GM10266 (cell line): Measurements from ENCODE around the gene PLEKHG2.

ENCODE experiments used
- DNase-seq: peaks from one replicate; pipeline ENCODE4 v3.0.0; 2012; ENCODE audit errors: extremely low spot score
- CTCF ChIP-seq: IDR thresholded peaks from 2 replicates; pipeline ENCODE4 v1.5.1; 2012; ENCODE audit warnings: mild to moderate bottlenecking, low read depth; ENCODE audit not compliant: control insufficient read depth, insufficient read depth; ENCODE audit errors: missing control alignments

The PLEKHG2 gene

DNA sequence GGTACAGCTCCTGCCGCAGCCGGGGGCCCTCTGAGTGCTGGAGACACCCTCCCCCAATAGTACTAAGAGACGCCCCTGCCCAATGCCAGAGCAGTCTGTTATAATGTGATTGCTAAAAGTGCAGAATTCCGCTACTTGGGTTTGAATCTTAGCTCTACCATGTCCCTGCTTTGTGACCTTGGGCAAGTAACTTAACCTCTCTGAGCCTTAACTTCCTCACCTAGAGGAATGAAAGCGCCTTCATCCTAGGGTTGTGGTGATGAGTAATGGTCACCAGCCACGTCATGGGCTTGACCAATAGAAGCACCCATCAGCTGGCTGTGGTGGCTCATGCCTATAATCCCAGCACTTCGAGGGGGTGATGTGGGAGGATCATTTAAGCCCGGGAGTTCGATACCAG, 6.5 kb downstream of the PLEKHG2 start:
- TF ChIP-seq CTCF: no peak

DNA sequence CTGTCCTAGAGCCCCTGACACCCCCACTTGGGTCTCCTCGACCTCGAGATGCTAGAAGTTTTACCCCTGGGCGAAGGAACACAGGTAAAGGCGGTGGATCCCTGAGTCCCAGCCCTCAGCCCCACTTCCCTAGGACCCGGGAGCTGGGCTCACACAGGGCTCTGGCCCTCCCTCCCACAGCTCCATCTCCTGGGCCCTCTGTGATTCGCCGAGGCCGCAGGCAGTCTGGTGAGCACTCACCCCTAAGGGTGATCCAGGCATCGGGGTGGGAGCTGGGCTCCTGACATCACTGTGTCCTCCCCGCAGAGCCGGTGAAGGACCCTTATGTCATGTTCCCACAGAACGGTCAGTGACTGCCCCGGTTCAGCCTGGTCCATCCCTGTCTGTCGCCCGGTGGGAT, 8.3 kb downstream of the PLEKHG2 start:
- no peak for DNase-seq
- no peak for TF ChIP-seq CTCF

More for the DNA sequence above, 6.5 kb downstream of the PLEKHG2 start:
- DNase-seq: no peak

DNA sequence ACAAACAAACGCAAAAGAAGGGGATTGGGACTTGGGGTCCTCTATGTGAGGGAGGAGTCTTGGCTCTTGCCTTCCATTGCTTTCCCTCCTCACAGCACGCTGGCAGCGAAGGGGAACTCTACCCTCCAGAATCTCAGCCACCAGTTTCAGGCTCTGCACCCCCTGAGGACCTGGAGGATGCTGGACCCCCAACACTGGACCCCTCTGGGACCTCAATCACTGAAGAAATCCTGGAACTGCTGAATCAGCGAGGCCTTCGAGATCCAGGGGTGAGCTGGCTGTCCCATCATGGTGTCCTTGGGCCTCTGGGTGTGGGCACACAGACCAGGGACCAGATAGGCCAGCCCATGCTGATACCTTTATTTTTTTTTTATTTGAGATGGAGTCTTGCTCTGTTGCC, 9.6 kb downstream of the PLEKHG2 start:
- no peak for TF ChIP-seq CTCF

DNA sequence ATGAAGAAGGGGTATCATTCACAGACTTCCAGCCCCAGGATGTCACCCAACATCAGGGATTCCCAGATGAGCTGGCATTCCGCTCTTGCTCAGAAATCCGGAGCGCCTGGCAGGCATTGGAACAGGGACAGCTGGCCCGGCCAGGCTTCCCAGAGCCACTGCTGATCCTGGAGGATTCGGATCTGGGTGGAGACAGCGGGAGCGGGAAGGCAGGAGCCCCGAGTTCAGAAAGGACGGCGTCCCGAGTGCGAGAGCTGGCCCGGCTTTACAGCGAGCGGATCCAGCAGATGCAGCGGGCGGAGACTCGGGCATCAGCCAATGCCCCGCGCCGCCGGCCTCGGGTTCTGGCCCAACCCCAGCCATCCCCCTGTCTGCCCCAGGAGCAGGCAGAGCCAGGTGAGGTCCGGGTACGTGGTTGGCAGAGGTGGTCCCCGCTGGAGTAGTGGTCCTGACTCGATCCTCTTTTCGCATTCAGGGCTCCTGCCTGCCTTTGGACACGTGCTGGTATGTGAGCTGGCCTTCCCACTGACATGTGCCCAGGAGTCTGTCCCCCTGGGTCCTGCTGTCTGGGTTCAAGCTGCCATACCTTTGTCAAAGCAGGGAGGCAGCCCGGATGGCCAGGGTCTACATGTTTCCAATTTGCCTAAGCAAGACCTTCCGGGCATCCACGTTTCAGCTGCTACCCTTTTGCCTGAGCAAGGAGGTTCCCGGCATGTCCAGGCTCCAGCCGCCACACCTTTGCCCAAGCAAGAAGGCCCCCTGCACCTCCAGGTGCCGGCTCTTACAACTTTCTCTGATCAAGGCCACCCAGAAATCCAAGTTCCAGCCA, 11.0 kb downstream of the PLEKHG2 start:
- DNase-seq: no peak
- no peak for TF ChIP-seq CTCF

More for the DNA sequence above, 9.6 kb downstream of the PLEKHG2 start:
- no peak for DNase-seq

- DNase-seq: no peak
- TF ChIP-seq CTCF: no peak
Measured at GRCh38 chr19:39424934-39425333, 12.5 kb downstream of the PLEKHG2 start.

DNA sequence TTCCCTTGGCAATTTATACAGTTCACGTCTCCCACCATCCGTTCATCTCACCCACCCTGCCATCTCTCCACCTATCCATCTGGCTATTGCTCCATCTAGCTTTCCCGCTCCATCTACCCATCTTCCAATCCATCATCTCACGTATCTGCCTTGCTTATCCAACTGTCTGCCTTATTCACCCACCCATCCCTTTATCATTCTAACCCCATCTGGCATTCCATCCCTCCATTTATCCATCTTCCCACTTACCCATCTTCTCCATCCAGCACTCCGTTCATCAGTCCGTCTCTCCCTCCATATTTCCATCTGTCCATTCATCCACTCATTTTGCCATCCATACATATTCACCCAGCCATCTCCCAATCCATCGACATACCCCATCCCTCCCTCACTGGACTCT, 13.3 kb downstream of the PLEKHG2 start:
- DNase-seq: no peak
- TF ChIP-seq CTCF: no peak

DNA sequence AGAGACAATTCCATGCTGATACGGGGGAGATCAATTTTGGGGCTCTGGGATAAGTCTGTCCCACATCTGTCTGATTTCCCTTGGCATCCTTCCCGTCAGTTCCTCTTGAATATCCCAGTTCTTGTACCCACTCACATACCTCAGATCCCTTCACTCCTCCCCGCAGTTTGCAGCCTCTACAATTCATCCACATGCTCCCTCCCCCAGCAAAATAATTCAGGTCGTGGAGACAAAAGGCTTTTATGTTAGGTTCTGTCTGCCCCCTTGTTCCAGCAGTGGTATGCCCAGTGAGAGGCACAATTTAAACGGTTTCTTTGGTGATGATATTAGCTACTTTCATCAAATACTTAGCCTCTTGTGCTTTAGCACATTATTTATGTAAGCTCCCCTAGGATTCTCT, 13.7 kb downstream of the PLEKHG2 start:
- no peak for DNase-seq
- no peak for TF ChIP-seq CTCF
